ENCODE measurements around the gene YWHAQ.

YWHAQ gene

GRCh38 chr2:9630736-9631552 is at the start of gene YWHAQ:
YWHAQ (minus strand) TSS chr2:9630997; CDS start chr2:9630452, 545 bp downstream.
- peak; percentile 99 for DNase-seq

GRCh38 chr2:9680082-9680481 is 49.3 kb upstream of the YWHAQ start:
- no peak for DNase-seq

- no peak for DNase-seq
These were observed 48.4 kb upstream of the YWHAQ start for GRCh38 chr2:9679218-9679617.

GRCh38 chr2:9678544-9678943 is 47.7 kb upstream of the YWHAQ start:
- no peak for DNase-seq

GRCh38 chr2:9675415-9676351 is 44.9 kb upstream of the YWHAQ start:
- no peak for DNase-seq

- peak; percentile 21 for DNase-seq
These were observed 44.2 kb upstream of the YWHAQ start for GRCh38 chr2:9674891-9675414.

- no peak for DNase-seq
These were observed 43.2 kb upstream of the YWHAQ start for GRCh38 chr2:9673914-9674481.

- DNase-seq = no peak
These were observed 38.0 kb upstream of the YWHAQ start for GRCh38 chr2:9668687-9669345.

- no peak for DNase-seq
These were observed 37.0 kb upstream of the YWHAQ start for GRCh38 chr2:9667826-9668225.

- no peak for DNase-seq
These were observed 35.5 kb upstream of the YWHAQ start for GRCh38 chr2:9666306-9666705.

GRCh38 chr2:9665898-9666297 is 35.1 kb upstream of the YWHAQ start:
- DNase-seq = no peak

GRCh38 chr2:9664365-9664764 is 33.6 kb upstream of the YWHAQ start:
- DNase-seq = no peak

GRCh38 chr2:9663008-9663879 is 32.4 kb upstream of the YWHAQ start:
- no peak for DNase-seq

- no peak for DNase-seq
These were observed 30.5 kb upstream of the YWHAQ start for GRCh38 chr2:9661261-9661660.

- DNase-seq = no peak
These were observed 30.0 kb upstream of the YWHAQ start for GRCh38 chr2:9660781-9661180.

GRCh38 chr2:9660154-9660553 is 29.4 kb upstream of the YWHAQ start:
- DNase-seq = no peak

- no peak for DNase-seq
These were observed 28.2 kb upstream of the YWHAQ start for GRCh38 chr2:9658972-9659371.

- DNase-seq = no peak
These were observed 26.9 kb upstream of the YWHAQ start for GRCh38 chr2:9657731-9658130.

- no peak for DNase-seq
These were observed 26.3 kb upstream of the YWHAQ start for GRCh38 chr2:9657083-9657482.

GRCh38 chr2:9656270-9656766 is 25.5 kb upstream of the YWHAQ start:
- DNase-seq = no peak
